Smooth muscle cell (in vitro differentiated cells): ENCODE measurements around the gene ANKRD16. TPM values are rescaled to one million over a fixed set of nuclear protein-coding genes. Genes with fewer than 3 reads are reported as not detected.
"Not testable (repeated sequence)": the region's sequence is repeated elsewhere in the genome, so short reads cannot be mapped to it uniquely, and the experiment has no call there.

Source experiments
- DNase-seq: peaks from one replicate; lab custom pipeline; 2025; ENCODE audit not compliant: unreplicated experiment; lab: John Stamatoyannopoulos, UW
- H2AFZ ChIP-seq: fragments of 200-600 bp; sonication (generic); 2 replicates; pipeline ENCODE4 v1.6.0; 2016; ENCODE audit warnings: antibody characterized with exemption, low read depth, mild to moderate bottlenecking
- H3F3A ChIP-seq: fragments of 200-600 bp; sonication (generic); 2 replicates; pipeline ENCODE4 v1.6.0; 2017; ENCODE audit warnings: antibody characterized with exemption, low read depth
- H3K27ac ChIP-seq: fragments of 200-600 bp; sonication (generic); 2 replicates; pipeline ENCODE4 v1.5.1; 2016; ENCODE audit warnings: low read depth, mild to moderate bottlenecking
- H3K27me3 ChIP-seq: fragments of 200-600 bp; sonication (generic); 2 replicates; pipeline ENCODE4 v1.6.1; 2016; ENCODE audit warnings: low read depth, mild to moderate bottlenecking
- H3K36me3 ChIP-seq: fragments of 200-600 bp; sonication (generic); 2 replicates; pipeline ENCODE4 v1.5.1; 2016; ENCODE audit warnings: low read depth
- H3K4me1 ChIP-seq: fragments of 200-600 bp; sonication (generic); 2 replicates; pipeline ENCODE4 v1.5.1; 2016; ENCODE audit warnings: low read depth
- H3K4me2 ChIP-seq: fragments of 200-600 bp; sonication (generic); 2 replicates; pipeline ENCODE4 v1.6.0; 2016; ENCODE audit warnings: mild to moderate bottlenecking
- H3K4me3 ChIP-seq: fragments of 200-600 bp; sonication (generic); 2 replicates; pipeline ENCODE4 v1.5.1; 2016; ENCODE audit warnings: mild to moderate bottlenecking
- H3K79me2 ChIP-seq: fragments of 200-600 bp; sonication (generic); 2 replicates; pipeline ENCODE4 v1.6.0; 2016; ENCODE audit warnings: low read depth, mild to moderate bottlenecking
- H3K9ac ChIP-seq: fragments of 200-600 bp; sonication (generic); 2 replicates; pipeline ENCODE4 v1.6.0; 2016; ENCODE audit warnings: low read depth
- H3K9me3 ChIP-seq: fragments of 200-600 bp; sonication (generic); replicated peaks from 2 replicates; pipeline ENCODE4 v1.5.1; 2016; ENCODE audit warnings: low read depth
- H4K20me1 ChIP-seq: fragments of 200-600 bp; sonication (generic); 2 replicates; pipeline ENCODE4 v1.6.0; 2016; ENCODE audit warnings: low read depth
- WGBS: methylation state at CpG from one replicate; pipeline ENCODE4 v1.1.7; 2016; ENCODE audit warnings: low lambda C conversion rate; 5-methylcytosine and 5-hydroxymethylcytosine counted together
- polyA plus RNA-seq: library from polyadenylated mRNA; unstranded; fragments of >200 nt; fragmentation: Nextera tagmentation; extraction: Ambion mirVana; gene quantifications from 2 replicates; pipeline ENCODE4 v1.2.1, GENCODE V29; 2016
- total RNA-seq: library from RNA; depleted of rRNA; stranded (reverse); fragments of >200 nt; gene quantifications from 2 replicates; pipeline ENCODE4 v1.2.3, GENCODE V29; 2014
- TF ChIP-seq, protein P1 (sequence below): fragments of 200-600 bp; sonication (generic); IDR thresholded peaks from 2 replicates; pipeline ENCODE4 v1.5.1; 2017; ENCODE audit warnings: borderline replicate concordance, mild to moderate bottlenecking, antibody characterized with exemption; ENCODE audit not compliant: insufficient read depth, poor library complexity, severe bottlenecking

The ANKRD16 gene
- total and polyA plus RNA-seq, 2 experiments from 2014 or later, result 2.7 to 10.3 TPM

- peaks cover 13% of the 10 kb centered on the region for H3K36me3 ChIP-seq
- 99% methylated on average over 4 of the region's 4 CpGs for WGBS
- no peaks in the 10 kb centered on the region for H3K4me1 ChIP-seq
- H3K9ac ChIP-seq, result no peak overlapping the region
- TF ChIP-seq, protein P1, sequence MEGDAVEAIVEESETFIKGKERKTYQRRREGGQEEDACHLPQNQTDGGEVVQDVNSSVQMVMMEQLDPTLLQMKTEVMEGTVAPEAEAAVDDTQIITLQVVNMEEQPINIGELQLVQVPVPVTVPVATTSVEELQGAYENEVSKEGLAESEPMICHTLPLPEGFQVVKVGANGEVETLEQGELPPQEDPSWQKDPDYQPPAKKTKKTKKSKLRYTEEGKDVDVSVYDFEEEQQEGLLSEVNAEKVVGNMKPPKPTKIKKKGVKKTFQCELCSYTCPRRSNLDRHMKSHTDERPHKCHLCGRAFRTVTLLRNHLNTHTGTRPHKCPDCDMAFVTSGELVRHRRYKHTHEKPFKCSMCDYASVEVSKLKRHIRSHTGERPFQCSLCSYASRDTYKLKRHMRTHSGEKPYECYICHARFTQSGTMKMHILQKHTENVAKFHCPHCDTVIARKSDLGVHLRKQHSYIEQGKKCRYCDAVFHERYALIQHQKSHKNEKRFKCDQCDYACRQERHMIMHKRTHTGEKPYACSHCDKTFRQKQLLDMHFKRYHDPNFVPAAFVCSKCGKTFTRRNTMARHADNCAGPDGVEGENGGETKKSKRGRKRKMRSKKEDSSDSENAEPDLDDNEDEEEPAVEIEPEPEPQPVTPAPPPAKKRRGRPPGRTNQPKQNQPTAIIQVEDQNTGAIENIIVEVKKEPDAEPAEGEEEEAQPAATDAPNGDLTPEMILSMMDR, result no peak
- H4K20me1 ChIP-seq, result peaks cover 14% of the 10 kb centered on the region
- H3K4me2 ChIP-seq, result no peak overlapping the region
- no peak for DNase-seq
- H2AFZ ChIP-seq, result no peak overlapping the region
- H3K79me2 ChIP-seq, result peaks cover 4% of the 10 kb centered on the region
- H3K27me3 ChIP-seq, result no peaks in the 10 kb centered on the region
- H3K9me3 ChIP-seq, result no peaks in the 10 kb centered on the region
- H3F3A ChIP-seq, result no peaks in the 10 kb centered on the region
- H3K4me3 ChIP-seq, result no peak overlapping the region
- H3K27ac ChIP-seq, result no peak overlapping the region
Measured at GRCh38 chr10:5911670-5912069, 22.0 kb upstream of the ANKRD16 start.

- TF ChIP-seq, protein P1, result no peak
- Histone ChIP-seq H4K20me1 (peaks cover 14% of the 10 kb centered on the region), H3K36me3 (peaks cover 11% of the 10 kb centered on the region), H3F3A (no peaks in the 10 kb centered on the region), H3K9me3 (no peaks in the 10 kb centered on the region), H3K4me1 (no peaks in the 10 kb centered on the region), H3K4me2 (no peak overlapping the region), H3K27ac (no peak overlapping the region), H3K27me3 (no peaks in the 10 kb centered on the region), H2AFZ (no peak overlapping the region), H3K9ac (no peak overlapping the region), H3K79me2 (peaks cover 15% of the 10 kb centered on the region), H3K4me3 (no peak overlapping the region)
- WGBS, result 96% methylated on average over 18 of the region's 18 CpGs
- DNase-seq, result no peak
Measured at GRCh38 chr10:5910323-5911100, 20.8 kb upstream of the ANKRD16 start.

DNA sequence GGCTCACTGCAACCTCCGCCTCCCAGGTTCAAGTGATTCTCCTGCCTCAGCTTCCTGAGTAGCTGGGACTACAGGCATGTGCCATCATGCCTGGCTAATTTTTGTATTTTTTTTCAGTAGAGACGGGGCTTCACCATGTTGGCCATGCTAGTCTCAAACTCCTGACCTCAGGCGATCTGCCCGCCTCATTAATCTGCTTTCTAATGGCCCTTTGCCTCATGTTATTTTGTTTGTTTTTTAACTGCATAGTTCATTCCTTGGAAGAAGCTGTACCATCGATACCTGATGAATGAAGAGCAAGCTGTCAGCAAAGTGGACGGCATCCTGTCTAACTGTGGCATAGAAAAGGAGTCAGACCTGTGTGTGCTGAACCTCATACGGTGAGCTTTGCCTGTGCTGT is 19.0 kb upstream of the ANKRD16 start:
- not testable (repeated sequence) for H3F3A ChIP-seq, H3K36me3 ChIP-seq, DNase-seq, H3K9me3 ChIP-seq, H3K4me1 ChIP-seq, H3K9ac ChIP-seq, H3K27ac ChIP-seq, H2AFZ ChIP-seq, H3K4me2 ChIP-seq, H3K27me3 ChIP-seq, H3K4me3 ChIP-seq
- peaks cover 24% of the 10 kb centered on the region for H4K20me1 ChIP-seq
- peaks cover 31% of the 10 kb centered on the region for H3K79me2 ChIP-seq
- WGBS, result 94% methylated on average over 7 of the region's 7 CpGs

DNA sequence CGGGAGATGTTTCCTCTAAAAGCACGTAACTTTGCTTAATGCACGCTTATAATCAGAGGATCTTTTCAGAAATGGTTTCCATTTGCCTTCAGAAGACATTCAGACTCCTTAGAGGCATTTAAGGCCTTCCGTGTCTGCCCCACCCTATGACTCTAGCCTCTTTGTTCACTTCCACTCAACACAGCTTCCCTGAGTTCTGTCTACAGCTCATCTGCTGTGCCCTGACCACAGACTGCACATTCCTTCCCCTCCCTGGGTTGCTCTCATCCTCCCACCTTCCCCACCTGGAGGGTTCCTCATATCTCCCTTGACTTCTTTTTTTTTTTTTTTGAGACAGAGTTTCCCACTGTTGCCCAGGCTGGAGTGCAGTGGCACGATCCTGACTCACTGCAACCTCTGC is 17.0 kb upstream of the ANKRD16 start:
- H2AFZ ChIP-seq, result no peak overlapping the region
- H3K27me3 ChIP-seq, result no peaks in the 10 kb centered on the region
- no peaks in the 10 kb centered on the region for H3K4me1 ChIP-seq
- H3K9ac ChIP-seq, result no peak overlapping the region
- H3K36me3 ChIP-seq, result peaks cover 6% of the 10 kb centered on the region
- TF ChIP-seq, protein P1, result no peak
- H3K27ac ChIP-seq, result no peak overlapping the region
- DNase-seq, result no peak
- peaks cover 42% of the 10 kb centered on the region for H4K20me1 ChIP-seq
- H3K79me2 ChIP-seq, result peaks cover 46% of the 10 kb centered on the region
- WGBS, result 73% methylated on average over 4 of the region's 5 CpGs
- no peak overlapping the region for H3K4me3 ChIP-seq
- H3F3A ChIP-seq, result no peaks in the 10 kb centered on the region
- no peaks in the 10 kb centered on the region for H3K9me3 ChIP-seq
- H3K4me2 ChIP-seq, result no peak overlapping the region
